Psoas muscle (tissue), 8 donors: Measurements from ENCODE around the gene MOAP1. TPM values are rescaled to one million over a fixed set of nuclear protein-coding genes. Genes with fewer than 3 reads are reported as not detected.
"Not testable (repeated sequence)": the region's sequence is repeated elsewhere in the genome, so short reads cannot be mapped to it uniquely, and the experiment has no call there.

Experiments used
- ATAC-seq, 4 donors: fragments of 200-7000 bp; cut with Tn5 transposase; one replicate each; pipeline ENCODE4 v1.9.1; 2020; ENCODE audit warnings: moderate library complexity in 3 of 4, mild to moderate bottlenecking in 2 of 4
- DNase-seq, 2 donors: peaks; one replicate each; pipeline ENCODE4 v3.0.0-alpha.2; 2020
- H3K27ac ChIP-seq: fragments of 200-600 bp; one replicate; pipeline ENCODE4 v1.8.0; 2022
- H3K27me3 ChIP-seq, 3 donors: fragments of 200-600 bp in 1 of 3; one replicate each; pipeline versions ENCODE4 v1.6.1 to v1.8.0; 2013 to 2022; ENCODE audit warnings: low read length in 2 of 3, mild to moderate bottlenecking in 2 of 3, moderate library complexity in 1 of 3; ENCODE audit not compliant: insufficient read depth in 3 of 3
- H3K36me3 ChIP-seq, 2 donors: fragments of 200-600 bp in 1 of 2; one replicate each; pipeline versions ENCODE4 v1.6.1 to v1.8.0; 2013 to 2022; ENCODE audit warnings: low read depth in 1 of 2, mild to moderate bottlenecking in 1 of 2, moderate library complexity in 1 of 2; ENCODE audit not compliant: insufficient read depth in 1 of 2
- H3K4me1 ChIP-seq: fragments of 200-600 bp; one replicate; pipeline ENCODE4 v1.8.0; 2022
- H3K4me3 ChIP-seq: fragments of 200-600 bp; one replicate; pipeline ENCODE4 v1.8.0; 2022; ENCODE audit warnings: mild to moderate bottlenecking
- H3K9me3 ChIP-seq: fragments of 200-600 bp; one replicate; pipeline ENCODE4 v1.8.0; 2022
- CTCF ChIP-seq: fragments of 200-600 bp; IDR thresholded peaks from one replicate; pipeline ENCODE4 v1.8.0; 2022; ENCODE audit warnings: antibody characterized with exemption
- WGBS, 3 donors: extraction: QIAGEN DNeasy Blood & Tissue Kit; methylation state at CpG; one replicate each; pipeline versions ENCODE4 v1.1.6 to v1.1.7; 2013; 5-methylcytosine and 5-hydroxymethylcytosine counted together
- intact Hi-C, 2 donors: fragments of 100-400 bp; cut with DNase I; formaldehyde crosslinking; loops; one replicate each; pipeline versions ENCODE4 v1.11.0 to v1.14.2; 2022
- polyA plus RNA-seq, 3 donors: library from polyadenylated mRNA; stranded (reverse); fragments of 200-250 nt; gene quantifications; one replicate each; pipeline ENCODE4 v1.2.3, GENCODE V29; 2013
- total RNA-seq, 4 donors: library from RNA; stranded (reverse); fragmentation: NEBNext Ultra II Directional in 2 of 4; extraction: Animal tissue kit (Norgen Biotek cat#: 25700) in 2 of 4; gene quantifications; one replicate each; pipeline versions ENCODE4 v1.2.1 to v1.2.4, GENCODE V29; 2021 to 2023
- donor health status: healthy with polysubstance abuse.
- donor health status: DM: no; HTN: no; CAD: no; lungs with moderate emphysema.
- donor health status: Bipolar disorder and iron deficiency.
- donor health status: healthy.
- donor health status: DM: yes; HTN: yes; CAD: no.
- donor health status: DM: no; HTN: no; CAD: no.
- donor health status: DM: no; HTN: no; CAD: no.
- donor health status: DM: yes; HTN: yes; CAD: no.

Gene MOAP1
- total and polyA plus RNA-seq, 7 donors = 20.5 to 53.6 (median 30.8) TPM

GRCh38 chr14:93163564-93163963 is 21.1 kb downstream of the MOAP1 start:
- no peaks in the 10 kb centered on the region for H3K27me3 ChIP-seq
- no peaks in the 10 kb centered on the region for H3K36me3 ChIP-seq
- ATAC-seq = no peak
- TF ChIP-seq CTCF = no peak
- no peak overlapping the region for H3K27ac ChIP-seq
- H3K4me3 ChIP-seq = no peak overlapping the region
- DNase-seq = no peak
- H3K9me3 ChIP-seq = no peaks in the 10 kb centered on the region
- no peaks in the 10 kb centered on the region for H3K4me1 ChIP-seq
- 68 to 79% (median 76%) methylated on average over 5 of the region's 5 CpGs for WGBS, 3 donors
- intact Hi-C loops = no loop called here

- intact Hi-C loops = no loop called here
- ATAC-seq = no peak
- 63 to 72% (median 68%) methylated on average over 4 of the region's 4 CpGs for WGBS, 3 donors
- Histone ChIP-seq H3K27me3 (no peaks in the 10 kb centered on the region), H3K27ac (no peak overlapping the region), H3K9me3 (no peaks in the 10 kb centered on the region), H3K4me3 (no peak overlapping the region), H3K4me1 (no peaks in the 10 kb centered on the region), H3K36me3 (no peaks in the 10 kb centered on the region)
- no peak for DNase-seq
- TF ChIP-seq CTCF = no peak
These were observed 23.2 kb downstream of the MOAP1 start for GRCh38 chr14:93161411-93161940.

DNA sequence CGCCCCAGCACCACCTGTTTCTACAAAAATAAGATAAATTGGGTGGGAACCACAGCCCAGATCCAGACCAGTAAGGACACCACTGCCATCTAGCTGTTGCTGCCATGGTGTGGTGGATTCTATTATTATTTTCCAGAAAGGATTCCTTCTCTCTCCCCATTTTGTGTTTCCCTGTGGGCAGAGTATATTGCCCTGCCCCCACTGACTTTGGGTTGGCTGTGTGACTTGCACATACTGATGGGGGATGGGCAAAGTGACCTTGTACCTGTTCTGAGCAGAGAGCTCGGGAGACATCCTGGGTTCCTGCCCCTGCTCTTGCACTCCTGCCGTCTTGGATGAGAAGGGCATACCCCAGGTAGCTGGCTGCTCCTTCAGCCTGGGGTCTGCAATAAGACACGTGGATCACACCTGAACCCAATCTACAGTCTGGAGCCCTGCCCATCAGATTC is 24.3 kb downstream of the MOAP1 start:
- 37 to 40% (median 38%) methylated on average over 4 of the region's 4 CpGs for WGBS, 3 donors
- DNase-seq (no peak), ATAC-seq (no peak)
- Histone ChIP-seq H3K4me1 (no peaks in the 10 kb centered on the region), H3K27ac (no peak overlapping the region), H3K4me3 (no peak overlapping the region), H3K27me3 (no peaks in the 10 kb centered on the region), H3K36me3 (no peaks in the 10 kb centered on the region), H3K9me3 (no peaks in the 10 kb centered on the region)
- no peak for TF ChIP-seq CTCF
- intact Hi-C loops = no loop called here

DNA sequence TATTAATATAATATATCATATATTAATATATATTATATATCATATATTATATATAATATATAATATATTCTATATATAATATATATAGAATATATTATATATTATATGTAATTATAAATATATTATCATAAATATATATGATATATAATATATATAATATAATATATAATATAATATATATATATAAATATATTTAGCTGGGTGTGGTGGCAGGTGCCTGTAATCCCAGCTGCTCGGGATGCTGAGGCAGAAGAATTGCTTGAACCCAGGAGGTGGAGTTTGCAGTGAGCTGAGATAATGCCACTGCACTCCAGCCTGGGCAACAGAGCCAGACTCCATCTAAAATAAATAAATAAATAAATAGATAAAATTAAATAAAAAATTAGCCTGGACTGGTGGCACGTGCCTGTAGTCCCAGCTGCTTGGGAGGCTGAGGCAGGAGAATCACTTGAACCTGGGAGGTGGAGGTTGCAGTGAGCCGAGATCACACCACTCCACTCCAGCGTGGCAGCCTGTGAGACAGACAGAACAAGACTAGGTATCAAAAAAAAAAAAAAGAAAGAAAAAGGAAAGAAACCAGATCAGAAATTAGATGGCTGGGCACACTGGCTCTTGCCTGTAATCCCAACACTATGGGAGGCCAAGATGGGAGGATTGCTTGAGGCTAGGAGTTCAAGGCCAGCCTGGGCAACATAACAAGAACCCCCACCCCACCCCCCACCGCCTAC is 24.9 kb downstream of the MOAP1 start:
- H3K9me3 ChIP-seq, H3K4me1 ChIP-seq, ATAC-seq, H3K36me3 ChIP-seq, H3K4me3 ChIP-seq, DNase-seq, H3K27me3 ChIP-seq, intact Hi-C loops, H3K27ac ChIP-seq: not testable (repeated sequence)
- 63 to 66% (median 63%) methylated on average over 5 of the region's 5 CpGs for WGBS, 3 donors

DNA sequence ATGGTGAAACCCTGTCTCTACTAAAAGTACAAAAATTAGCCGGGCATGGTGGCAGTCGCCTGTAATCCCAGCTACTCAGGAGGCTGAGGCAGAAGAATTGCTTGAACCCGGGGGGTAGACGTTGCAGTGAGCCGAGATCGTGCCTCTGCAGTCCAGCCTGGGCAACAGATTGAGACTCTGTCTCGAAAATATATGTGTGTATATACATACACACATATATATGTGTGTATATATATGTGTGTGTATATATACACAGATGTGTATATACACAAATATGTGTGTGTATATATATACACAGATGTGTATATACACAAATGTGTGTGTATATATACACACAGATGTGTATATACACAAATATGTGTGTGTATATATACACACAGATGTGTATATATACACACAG is 26.3 kb downstream of the MOAP1 start:
- H3K4me3 ChIP-seq, H3K4me1 ChIP-seq, intact Hi-C loops, H3K36me3 ChIP-seq, ATAC-seq, DNase-seq, H3K9me3 ChIP-seq, H3K27ac ChIP-seq, H3K27me3 ChIP-seq: not testable (repeated sequence)
- WGBS, 3 donors = 91 to 93% (median 91%) methylated on average over 7 of the region's 7 CpGs
